DMS114 treated with DMSO at 0.1 percent for 48 hours (cell line): Measurements from ENCODE around the gene ZBTB47.

Source experiments
- DNase-seq: peaks from one replicate; lab custom pipeline; 2025; ENCODE audit not compliant: unreplicated experiment; lab: John Stamatoyannopoulos, UW

Gene ZBTB47

DNA sequence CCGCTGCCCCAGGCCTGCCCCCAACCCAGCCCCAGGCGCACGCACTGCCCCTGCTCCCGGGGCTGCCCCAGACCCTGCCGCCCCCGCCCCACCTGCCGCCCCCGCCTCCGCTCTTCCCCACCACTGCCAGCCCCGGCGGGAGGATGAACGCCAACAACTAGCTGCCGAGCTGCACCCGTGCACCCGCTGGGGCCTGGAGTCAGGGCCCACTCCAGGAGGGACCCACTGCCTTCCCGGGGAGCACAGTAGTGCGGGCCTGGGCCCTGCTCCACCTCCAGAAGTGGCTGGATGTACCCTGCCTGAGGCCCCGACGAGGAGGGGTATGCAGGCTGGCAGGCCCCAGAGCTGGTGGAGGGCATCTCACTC lies 10.9 kb downstream of the ZBTB47 start:
- no peak for DNase-seq

DNA sequence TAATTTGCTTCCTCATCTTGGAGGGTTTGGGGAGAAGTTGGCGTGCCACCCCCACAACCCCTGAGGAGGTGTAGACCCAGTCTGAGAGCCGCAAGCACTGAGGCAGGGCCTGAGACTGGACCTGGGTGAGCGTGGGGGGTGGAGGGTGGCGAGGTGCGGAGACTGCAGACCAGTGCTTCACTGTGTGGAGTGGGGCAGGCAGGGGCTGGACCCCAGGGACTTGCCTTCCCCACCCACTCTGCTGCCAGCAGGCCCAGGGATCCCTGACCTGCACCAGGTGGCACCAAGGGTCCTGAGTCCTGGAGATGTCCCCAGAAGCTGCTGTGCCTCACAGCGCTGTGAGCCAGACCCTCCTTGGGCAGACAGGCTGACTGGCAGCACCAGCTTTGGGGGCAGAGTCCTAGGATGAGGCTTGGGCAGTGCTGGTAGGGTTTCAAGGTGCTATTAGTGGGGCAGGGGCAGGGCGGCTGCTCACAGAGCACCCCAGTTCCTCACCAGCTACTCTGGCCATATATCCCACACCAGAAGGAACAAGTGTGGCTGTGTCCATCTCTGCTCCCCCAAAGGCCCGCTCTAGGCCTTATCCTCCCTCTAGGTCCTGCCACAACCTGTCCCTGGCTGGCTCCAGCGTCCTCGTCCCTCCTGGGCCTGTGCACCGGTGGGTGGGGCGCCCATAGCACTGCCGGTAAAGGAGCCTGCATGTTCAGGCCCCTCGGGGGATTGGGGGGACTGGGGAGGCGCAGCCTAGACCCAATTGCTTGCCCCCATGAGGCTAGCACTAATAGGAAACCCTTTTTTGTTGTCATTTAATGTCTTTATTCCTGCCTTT lies 11.8 kb downstream of the ZBTB47 start:
- DNase-seq = no peak

DNA sequence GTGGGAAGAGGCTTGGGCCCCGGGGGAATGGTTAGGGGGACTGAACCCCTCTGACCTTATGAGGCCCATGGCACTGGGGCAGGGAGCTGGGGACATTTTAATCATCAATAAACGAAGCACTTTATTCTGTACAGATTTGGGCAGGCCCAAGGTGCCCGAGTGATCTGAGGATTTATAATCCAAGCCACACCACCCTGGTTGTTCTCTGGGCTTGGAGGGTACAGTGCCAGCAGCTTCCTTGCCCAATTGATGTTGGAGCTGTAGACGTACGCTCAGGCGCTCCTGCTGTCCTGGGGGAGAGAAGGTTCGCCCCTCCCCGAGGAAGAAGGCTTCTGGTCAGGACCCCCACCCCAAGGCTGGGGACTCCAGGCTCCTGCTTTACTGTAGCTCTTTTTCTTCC lies 12.5 kb downstream of the ZBTB47 start:
- no peak for DNase-seq

DNA sequence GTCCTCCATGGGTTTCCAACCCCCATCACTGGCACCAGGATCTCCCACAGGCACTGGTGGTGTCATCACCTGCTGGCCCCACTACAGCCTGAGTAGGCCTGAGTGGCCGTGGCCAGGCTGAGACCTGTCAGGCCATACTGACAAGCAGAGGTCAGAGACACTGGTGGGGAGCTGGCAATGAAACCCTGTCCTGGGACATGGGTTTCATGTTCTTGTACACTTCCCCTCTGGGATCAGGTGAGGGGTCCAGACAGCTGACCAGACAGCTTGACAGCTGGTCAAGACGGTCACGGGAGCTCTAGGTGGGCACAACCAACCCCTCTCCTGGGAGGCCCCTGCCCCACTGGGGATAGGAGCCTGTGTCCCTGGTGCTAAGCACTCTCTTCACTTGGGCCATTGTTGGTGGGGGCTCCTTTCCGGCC lies 13.1 kb downstream of the ZBTB47 start:
- DNase-seq = no peak

DNA sequence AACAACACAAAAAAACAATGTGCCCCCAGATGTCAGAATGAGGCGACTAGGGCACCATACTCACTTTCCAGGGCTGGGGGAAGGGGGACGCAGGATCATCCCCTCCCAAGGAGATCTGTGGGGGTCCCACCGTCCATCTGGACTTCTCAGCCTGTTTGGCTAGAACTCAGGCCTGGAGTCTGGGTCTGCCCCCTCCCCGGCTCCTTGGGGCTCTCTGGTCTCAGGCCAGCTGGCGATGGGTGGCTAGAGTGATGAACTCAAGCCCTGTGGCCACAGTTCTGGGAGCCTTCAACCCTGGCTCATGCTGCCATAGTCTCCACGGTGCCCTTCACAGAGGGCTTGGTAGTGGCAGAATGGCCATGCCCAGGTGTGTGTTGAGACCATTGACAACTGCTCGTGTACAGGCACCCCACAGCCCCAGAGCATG lies 13.6 kb downstream of the ZBTB47 start:
- DNase-seq = no peak

DNA sequence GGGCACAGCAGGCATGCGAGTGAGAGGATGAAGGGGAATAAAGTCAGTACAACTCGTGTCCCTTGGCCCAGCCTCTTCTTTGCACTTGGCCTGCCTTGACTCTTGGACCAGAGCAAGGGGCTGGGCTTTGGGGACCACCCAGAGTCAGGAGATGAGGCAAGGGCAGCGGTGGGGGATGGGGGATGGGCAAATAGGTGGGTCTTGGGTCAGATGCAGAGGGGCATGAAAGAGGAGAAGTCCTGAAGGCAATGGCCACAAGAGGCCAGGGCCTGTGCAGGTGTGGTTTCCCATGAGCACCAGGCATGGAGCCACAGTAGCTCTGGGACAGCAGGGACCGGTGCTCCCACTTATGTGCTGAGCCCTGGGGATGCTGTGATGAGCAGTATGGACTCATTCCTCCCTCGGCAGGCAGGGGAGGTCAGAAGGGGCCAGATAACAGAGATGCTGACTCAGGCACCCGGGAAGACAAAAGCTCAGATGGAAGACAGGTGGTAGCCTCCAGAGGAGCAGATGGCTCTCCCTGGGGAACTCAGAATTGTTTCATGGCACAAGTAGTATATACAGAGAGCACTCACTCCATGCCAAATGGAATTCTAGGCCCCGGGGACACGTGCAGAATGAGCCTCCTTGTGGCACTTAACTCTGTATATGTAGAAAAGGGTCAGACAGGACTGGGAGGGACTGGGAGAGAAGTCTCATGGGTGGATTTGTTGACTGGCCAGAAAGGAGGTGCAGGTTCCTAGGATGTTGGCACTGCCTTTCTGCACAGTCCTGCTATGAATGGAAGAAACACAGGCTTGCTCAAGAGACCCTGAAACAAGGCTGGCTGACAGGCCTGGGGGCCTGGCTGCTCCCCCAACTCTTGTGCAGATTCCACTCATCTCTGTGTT lies 14.3 kb downstream of the ZBTB47 start:
- DNase-seq = no peak

DNA sequence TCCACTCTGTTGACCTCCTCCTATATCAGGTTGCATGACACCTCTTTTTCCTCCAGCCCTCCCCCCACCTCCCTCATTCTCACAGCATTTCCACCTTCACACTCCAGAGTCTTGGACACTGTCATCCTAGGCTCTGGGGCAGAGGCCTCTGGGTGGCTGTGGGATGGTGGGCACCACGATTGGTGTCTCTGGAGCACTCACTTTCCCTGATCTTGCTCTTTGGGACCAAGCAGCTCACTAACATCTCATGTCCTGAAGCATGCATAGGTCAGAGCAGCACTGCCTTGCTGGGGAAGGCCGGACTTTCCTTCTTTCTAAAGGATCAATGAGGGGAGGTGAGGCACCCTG lies 14.9 kb downstream of the ZBTB47 start:
- no peak for DNase-seq

DNA sequence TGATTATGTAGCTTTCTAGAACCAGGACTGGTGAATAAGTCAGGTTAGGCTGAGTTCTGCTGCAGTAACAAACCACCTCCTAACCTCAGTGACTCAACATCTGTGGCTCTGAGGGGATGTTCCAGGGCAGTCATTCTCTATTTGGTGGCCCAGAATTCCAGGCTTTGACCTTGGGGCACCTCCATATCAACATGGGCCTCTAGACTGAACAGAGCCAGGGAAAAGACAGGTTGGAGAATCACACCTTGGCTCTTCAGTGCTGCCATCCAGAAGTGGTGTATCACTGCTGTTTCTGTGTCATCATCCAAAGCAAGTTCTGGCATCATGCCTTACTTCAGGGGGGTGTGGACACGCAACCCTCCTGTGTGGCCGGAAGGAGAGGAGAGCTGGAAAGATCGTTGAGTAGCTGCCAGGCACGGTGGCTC lies 15.3 kb downstream of the ZBTB47 start:
- DNase-seq = no peak

DNA sequence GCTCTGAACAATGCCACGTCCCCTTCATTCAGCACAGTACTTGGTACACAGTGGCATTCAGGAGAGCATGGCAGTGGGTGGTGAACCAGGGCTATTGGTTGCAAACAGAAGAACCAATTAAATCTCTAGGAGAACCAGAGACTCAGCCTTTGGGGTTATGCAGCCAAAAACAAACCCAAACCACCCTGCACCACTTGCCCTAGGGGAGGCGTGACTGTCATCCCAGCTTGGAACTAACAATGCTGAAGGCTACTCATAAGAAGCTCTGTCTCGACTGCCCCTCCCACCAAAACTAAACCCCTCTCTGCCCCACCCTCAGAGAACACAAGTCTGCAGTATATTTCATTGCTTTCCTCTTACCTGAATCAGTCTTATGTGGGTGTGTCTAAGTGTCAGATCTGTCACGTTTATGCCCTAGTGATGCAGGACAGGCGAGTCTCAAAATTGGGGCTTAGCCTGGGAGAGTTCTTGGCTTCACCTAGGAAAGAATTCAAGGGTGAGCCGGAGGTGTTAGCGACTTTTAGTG lies 16.6 kb downstream of the ZBTB47 start:
- DNase-seq = no peak

DNA sequence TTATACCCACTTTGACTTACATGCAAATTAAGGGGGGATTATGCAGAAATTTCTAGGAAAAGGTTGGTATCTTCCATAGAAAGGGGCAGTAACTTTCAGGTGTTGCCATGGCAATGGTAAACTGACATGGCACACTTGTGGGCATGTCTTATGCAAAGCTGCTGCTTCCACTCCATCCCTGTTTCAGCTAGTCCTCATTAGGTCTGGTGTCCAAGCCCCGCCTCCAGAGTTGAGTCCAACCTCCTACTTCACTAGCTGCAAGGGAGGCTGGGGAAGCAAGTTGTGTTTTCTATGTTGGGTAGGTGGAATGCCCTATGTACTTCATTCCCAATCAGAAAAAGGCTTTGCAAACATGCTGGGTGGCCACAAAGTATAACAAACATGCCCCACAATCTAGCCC lies 17.2 kb downstream of the ZBTB47 start:
- DNase-seq = no peak

DNA sequence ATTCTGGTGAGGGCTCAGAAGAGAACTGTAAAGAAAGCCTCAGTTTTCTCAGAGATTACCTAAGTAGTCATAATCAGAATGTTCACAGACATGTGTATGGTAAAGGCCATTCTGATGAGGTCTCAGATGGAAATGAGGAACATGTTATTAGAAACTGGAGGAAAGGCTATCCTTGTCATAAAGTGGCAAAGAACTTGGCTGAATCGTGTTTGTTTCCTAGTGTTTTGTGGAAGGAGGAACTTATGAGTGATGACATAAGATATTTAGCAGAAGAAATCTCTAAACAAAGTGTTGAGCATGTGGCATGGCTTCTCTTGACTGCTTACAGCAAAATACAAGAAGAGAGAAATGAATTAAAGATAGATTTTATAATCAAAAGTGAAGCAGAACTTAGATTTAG lies 19.0 kb downstream of the ZBTB47 start:
- DNase-seq = no peak

DNA sequence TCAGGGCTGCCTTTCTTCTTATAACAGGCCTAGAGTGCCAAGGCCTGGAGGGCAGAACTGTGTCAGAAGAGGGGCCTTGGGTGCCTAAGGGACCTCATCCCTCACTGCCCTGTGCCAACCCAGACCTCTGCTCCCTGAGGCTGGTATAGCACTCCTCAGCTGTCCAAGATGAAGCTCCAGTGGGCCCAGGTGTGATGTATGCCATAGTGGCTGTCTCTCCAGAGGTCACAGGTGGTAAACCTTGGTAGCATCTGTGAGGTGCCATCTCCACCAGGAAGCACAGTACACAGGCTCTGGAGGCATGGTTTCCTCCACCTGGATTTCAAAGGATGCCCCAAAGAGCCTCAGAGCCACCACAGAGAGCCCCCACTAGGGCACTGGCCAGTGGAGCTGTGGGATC lies 19.6 kb downstream of the ZBTB47 start:
- DNase-seq = no peak

DNA sequence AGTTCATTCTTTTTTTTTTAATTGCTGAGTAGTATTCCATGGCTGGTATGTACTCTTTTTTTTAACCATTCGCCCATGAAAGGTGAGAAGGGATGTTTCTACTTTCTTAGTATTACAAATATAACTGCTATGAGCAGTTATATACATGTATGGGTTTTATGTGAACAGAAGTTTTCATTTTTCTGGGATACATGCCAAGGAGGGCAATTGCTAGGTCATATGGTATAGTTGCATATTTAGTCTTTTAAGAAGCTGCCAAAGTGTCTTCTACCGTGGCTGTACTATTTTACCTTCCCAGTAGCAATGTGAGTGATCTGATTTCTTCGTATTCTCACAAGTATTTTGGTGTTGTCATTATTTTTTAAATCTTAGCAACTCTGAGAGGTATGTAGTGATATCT lies 20.6 kb downstream of the ZBTB47 start:
- DNase-seq = no peak

DNA sequence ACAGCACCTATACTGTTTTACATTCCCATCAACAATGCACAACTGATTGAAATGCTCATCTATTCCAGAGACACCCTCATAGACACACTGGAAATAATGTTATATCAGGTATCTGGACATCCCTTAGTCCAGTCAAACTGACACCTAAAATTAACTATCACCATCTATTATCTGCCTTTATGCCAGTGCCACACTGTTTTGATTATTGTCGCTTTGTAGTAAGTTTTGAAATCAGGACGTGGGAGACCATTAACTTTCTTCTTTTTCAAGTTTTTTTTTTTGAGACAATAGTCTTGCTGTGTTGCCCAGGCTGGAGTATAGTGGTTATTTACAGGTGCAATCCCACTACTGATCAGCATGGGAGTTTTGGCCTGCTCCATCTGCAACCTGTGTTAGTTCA lies 22.4 kb downstream of the ZBTB47 start:
- DNase-seq = no peak

DNA sequence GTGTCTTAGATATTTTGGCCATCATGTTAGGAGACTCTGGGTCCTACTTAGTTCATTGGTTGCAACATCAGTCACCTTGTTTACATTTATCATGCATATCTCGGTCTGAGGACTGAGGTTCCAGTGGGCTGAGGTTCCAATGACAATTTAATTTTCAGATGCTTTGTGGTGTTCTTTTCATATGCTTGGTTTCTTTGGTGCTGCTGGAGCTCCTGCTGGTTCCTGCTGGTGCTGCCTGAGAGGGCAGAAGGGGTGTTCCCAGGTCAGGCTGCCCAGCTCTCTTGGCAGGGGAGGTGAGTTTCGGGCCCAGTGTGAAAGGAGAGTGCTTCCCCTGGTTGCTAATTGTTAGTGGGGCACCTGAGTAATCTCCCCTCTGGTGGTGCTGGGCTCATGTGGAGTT lies 24.9 kb downstream of the ZBTB47 start:
- no peak for DNase-seq

DNA sequence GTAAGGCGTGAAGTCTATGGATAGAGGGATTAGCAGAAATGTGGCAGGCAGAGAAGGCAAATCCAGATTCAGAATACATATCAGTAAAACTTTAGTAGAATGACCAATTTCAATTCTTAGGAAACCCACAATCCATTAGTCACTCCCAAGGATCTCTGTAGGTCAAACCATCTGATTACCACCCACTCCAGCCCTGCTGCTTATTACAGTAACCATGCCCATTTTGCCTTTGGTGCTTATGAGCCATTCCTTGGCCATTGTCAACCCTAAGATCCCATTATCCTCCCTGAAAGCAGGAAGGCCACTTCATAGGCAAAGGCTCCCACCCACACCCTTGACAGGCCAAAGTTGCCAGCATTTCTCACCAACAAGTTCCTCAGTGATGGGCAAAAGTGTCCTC lies 26.8 kb downstream of the ZBTB47 start:
- DNase-seq = no peak

DNA sequence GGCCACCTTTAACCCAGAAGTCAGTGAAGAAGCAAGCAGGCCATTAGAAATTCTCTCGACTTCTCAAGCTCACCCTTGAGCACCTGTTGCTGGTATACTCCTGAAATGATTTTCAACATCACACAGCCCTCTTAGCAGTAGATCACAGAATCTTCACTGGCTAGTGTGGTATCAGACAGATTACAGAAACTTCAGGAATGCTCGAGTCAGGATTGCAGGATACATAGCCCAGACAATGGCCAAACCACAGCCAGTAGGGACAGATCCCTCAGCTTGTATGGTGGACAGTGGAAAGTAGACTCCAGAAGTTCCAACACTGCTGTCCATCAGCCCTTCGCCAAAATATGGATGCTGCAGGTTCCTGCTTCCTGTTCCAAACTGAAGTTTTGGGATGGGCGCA lies 27.3 kb downstream of the ZBTB47 start:
- DNase-seq = no peak

DNA sequence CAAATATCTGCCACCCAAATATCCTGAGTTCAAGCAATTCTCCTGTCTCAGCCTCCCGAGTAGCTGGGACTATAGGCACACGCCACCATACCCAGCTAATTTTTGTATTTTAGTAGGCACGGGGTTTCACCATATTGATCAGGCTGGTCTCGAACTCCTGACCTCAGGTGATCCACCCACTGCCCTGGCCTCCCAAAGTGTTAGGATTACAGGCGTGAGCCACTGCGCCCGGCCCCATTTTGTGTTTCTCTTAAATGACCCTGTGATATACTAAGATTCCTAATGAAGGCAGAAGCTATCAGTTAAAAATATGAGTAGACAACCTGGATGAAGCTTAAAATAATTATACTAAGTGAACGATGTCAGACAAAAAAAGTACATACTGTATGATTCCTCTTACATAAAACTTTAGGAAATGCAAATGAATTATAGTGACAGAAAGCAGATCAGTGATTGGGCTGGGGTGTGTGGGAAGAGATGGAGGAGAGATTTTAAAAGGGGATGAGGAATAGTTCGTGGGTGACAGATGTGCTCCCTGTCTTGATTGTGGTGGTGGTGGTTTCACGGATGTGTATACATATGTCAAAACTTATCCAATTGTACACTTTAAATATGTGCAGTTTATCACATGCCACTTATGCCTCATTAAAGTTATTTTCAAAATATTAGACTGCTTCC lies 28.0 kb downstream of the ZBTB47 start:
- no peak for DNase-seq

DNA sequence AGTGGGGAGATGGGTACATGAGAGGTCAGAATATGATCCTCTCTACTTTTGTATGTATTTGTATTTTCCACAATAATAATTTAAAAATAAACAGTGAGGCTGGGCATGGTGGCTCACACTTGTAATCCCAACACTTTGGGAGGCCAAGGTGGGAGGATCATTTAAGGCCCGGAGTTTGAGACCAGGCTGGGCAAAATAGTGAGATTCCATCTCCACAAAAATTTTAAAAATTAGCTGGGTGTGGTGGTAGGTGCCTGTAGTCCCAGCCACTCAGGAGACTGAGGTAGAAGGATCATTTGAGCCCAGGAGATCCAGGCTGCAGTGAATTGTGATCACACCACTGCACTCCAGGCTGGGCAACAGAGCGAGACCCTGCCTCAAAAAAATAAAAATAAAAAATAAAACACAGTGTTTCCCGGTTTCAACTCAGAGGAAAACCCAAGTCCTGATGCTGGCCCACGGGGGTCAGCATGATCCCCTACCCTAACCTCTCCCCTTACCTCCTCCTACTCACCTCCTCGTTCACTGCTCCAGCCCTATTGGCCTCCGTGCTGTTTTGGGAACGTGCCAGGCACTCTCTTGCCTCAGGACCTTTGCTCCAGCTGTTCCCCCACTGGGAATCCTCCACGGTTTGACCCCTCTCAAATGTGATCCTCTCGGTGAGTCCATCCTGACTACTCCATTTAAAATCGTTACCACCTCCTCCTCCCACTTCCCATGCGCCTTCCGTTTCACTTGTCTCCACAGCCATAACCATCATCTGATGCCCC lies 29.0 kb downstream of the ZBTB47 start:
- DNase-seq = no peak

DNA sequence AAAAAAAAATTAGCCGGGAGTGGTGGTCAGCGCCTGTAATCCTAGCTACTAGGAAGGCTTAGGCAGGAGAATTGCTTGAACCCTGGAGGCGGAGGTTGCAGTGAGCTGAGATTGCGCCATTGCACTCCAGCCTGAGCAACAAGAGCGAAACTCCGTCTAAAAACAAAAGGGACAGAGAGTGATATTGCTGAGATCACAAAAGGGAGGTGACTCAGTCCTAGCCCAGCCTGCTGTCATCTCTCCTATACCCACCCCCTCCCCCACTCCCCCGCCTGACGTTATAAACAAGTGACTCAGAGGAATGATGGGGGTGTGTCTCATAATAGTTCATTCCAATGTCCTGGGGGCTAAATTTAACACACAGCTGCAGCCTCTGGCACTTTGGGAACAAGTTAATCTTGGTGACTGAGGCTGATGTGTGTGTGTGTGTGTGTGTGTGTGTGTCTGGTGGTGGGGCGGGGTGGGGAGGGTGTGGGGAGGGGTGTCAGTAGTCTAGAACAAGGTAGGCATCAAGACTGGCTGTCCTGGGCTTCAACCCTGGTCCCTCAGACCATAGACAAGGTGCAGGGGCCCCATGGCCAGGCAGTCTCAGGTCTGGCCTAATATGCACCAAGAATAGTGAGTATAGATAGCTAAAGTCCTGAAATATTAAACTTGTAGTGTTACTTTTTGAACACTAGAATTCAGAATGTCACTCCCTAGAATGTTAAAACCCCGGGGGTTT lies 30.5 kb downstream of the ZBTB47 start:
- DNase-seq = no peak
